GM18502 (cell line): ENCODE measurements around the gene SLC25A31.

Source experiments
- ATAC-seq: cut with Tn5 transposase; IDR thresholded peaks from one replicate; pipeline ENCODE4 v1.9.1; 2021; ENCODE audit warnings: mild to moderate bottlenecking; ENCODE audit not compliant: unreplicated experiment, poor library complexity

SLC25A31 gene

GRCh38 chr4:127730142-127730913 is at the start of gene SLC25A31:
Gene SLC25A31 (plus strand): TSS chr4:127730400. CDS start chr4:127730546, 146 bp downstream.
- ATAC-seq = no peak

DNA sequence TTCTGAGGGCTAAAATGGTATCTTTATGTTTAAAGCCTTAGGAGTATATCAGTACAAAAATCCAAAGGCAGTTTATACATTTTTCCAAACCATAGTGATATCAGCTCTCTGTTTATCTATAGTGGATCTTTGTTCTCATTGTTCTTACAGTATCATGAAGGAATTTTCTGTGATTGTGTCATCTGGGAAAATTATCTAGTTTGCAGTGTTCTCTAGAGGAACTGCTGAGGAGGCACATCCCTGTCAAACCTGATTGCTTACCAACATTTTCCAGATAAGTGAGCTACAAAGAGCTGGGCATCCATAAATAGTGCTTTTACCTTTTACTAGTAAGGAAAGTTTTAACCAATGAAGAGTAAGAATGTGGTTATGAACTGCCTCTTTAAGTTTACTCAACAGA is 44.9 kb upstream of the SLC25A31 start:
- ATAC-seq = no peak

GRCh38 chr4:127686658-127687057 is 43.5 kb upstream of the SLC25A31 start:
- no peak for ATAC-seq

DNA sequence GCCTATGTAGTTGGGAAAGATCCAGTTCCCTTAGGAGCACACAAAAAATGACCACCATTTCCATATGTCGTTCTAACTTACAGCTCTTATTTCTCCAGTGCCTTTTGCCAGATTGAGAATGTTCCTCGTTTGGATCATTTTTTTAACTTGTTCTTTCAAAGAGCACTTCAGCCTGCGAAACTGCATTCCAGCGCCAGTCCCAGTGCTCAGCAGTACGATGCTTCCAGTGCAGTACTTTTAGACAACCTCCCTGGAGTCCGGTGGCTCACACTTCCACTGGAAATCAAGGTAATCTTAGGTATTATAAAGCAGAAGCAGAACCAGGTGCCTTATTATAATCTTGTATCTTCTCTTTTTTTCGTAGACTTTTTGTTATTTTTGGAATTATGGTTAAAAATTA is 42.6 kb upstream of the SLC25A31 start:
- ATAC-seq = no peak

- peak; percentile 100 for ATAC-seq
Measured at GRCh38 chr4:127698789-127699200, 31.4 kb upstream of the SLC25A31 start.

DNA sequence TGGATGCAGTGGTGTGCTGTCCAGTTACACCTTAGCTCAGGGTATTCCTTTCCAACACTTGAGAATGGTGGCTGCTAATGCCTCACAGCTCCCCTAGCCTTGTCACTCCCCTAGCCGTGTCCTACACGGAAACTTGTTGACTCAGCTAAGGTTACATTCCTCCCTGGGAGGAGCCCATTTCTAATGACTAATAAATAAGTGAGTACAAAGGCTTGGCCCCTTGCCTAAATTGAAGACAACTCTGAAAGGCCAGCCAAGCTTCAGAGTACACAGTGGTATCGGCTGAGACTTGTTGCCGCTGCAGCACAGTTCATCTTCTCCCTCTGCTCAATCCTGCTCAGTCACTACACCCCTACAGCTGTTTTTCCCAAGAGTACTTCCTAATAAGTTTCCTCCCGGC is 21.2 kb upstream of the SLC25A31 start:
- ATAC-seq = no peak

DNA sequence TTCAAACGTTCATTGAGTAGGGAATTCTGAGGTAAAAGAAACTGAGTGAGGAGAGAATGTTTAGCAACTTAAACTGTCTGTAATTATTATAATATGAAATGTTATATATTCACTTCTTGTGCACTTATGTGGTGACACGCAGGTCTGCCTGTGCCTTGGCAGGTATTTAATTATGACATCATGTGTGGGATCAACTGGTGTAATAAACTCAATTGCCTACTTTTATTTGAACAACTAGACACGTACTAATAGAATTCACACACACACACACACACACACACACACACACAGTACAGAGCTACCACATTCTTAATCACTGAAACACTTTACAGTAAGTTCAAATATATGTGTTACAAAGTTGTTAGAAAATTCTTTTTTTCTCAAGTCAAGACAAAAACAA is 20.7 kb upstream of the SLC25A31 start:
- no peak for ATAC-seq

- no peak for ATAC-seq
Measured at GRCh38 chr4:127731406-127731805, 1.2 kb downstream of the SLC25A31 start.

GRCh38 chr4:127732623-127733328 is 2.6 kb downstream of the SLC25A31 start:
- peak; percentile 82 for ATAC-seq

GRCh38 chr4:127734976-127735375 is 4.8 kb downstream of the SLC25A31 start:
- ATAC-seq = no peak

DNA sequence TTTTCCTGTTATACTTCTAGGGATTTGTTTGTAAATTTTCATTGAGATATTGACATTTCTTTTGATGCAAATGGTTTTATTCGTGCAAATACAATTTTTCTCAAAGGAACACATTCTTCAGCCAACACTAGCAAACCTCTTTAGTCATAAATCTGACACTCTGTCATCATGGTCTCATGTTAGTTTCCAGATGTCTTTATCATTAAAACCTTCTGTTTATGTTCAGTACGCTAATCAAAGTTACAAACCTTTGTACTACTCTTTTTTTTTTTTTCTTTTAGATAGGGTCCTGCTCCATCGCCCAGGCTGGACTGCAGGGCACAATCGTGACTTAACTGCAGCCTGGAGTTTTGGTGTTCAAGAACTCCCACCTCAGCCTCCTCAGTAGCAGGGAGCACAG is 7.1 kb downstream of the SLC25A31 start:
- ATAC-seq = no peak

DNA sequence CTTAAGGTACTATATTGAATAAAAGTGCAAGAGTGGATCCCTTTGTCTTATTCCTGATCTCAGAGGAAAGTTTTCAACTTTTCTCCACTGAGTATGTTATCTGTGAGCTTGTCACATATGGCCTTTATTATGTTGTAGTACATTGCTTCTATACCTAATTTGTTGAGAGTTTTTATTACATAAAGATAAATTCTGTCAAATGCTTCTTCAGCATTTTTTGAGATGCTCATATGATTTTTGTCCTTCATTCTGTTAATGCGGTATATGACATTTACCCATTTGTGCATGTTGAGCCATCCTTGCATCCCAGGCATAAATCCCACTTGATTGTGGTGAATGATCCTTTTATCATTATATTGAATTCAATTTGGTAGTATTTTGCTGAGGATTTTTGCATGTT is 11.0 kb downstream of the SLC25A31 start:
- no peak for ATAC-seq

DNA sequence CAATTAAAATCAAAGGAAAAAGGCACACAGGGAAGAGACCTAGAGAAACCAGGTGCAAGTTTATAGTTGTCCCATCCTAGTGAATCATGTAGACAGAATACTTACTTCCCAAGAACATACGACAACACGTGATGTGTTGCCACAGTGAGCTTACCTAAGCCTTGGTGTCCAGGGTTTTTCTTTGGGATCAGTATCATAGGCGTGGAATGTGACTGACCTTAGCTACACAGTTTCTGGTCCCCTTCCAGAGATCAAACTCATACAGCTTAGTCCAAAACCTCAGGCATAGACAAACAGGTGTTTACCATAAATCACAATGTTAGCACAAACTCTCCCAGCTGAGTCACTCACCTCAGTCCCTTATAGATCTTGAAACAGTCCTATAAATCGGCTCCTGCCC is 17.7 kb downstream of the SLC25A31 start:
- ATAC-seq = no peak

GRCh38 chr4:127748957-127749356 is 18.8 kb downstream of the SLC25A31 start:
- no peak for ATAC-seq

DNA sequence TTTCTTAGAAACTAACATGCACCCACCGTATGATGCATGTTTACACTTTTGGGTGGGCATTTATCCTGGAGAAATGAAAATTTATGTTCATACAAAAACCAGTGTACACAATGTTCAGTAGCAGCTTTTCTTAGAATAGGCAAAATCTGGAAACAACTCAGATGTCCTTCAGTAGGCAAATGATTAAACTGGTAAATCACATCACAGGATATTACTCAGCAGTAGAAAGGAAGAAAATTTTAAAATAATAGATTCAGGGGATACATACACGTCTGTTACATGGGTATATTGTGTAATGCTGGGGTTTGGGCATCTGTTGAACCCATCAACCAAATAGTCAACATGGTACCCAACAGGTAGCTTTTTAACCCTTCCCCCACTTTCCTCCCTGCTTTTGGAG is 26.7 kb downstream of the SLC25A31 start:
- ATAC-seq = no peak

GRCh38 chr4:127759228-127759820 is 29.1 kb downstream of the SLC25A31 start:
- peak; percentile 44 for ATAC-seq

- ATAC-seq = no peak
Measured at GRCh38 chr4:127759893-127760292, 29.7 kb downstream of the SLC25A31 start.

DNA sequence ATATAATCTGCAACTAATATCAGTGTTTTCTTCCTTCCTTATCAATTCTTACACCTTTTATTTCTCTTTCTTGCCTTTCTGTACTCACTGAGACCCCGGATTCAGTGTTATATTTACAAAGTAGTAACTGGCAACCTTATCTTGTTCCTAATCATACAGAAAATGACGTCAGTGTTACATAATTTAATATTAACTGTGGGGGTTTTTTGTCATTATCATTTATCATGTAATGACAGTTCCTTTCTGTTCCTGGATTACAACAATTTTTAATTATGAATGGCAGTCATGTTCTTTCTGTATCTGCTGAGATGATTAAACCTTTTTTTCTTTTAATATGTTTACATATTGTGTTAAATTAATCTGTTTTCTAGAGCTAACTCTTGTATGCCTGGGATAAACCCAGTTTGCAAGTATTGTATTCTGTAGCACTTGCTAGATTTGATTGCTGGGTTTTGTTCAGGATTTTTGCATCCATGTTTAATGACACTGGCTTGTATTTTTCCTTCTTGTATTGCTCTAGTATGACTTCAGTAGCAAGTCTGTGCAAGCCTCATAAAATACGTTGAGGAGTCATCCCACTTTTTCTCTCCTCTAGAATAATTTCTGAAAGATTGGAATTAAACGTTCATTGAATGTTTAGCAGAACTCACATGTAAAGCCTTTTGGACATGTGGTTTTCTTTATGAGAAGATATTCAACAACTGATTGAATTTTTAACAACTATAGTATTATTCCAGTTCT is 41.5 kb downstream of the SLC25A31 start:
- ATAC-seq = no peak

DNA sequence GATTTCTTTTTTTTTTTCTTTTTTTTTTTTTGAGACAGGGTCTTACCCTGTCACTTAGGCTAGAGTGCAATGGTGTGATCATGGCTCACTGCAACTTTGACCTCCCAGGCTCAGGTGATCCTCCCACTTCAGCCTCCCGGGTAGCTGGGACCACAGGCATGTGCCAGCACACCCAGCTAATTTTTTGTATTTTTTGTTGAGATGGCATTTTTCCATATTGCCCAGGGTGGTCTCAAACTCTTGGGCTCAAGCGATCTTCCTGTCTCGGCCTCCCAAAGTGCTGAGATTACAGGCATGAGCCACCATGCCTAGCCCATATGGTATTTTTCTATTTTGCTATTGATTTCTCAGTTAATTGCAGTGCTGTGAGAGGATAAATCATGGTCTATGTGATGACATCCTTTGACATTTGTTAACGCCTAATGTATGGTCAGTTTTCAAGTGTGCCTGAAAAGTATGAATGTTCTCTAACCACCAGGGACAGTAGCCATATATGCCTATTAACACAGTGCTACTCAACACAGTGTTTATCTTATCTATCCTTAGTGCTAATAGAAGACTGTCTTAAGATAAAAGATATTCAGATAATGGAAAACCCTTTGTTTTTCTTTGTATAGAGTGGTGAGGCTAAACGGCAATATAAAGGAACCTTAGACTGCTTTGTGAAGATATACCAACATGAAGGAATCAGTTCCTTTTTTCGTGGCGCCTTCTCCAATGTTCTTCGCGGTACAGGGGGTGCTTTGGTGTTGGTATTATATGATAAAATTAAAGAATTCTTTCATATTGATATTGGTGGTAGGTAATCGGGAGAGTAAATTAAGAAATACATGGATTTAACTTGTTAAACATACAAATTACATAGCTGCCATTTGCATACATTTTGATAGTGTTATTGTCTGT is 42.8 kb downstream of the SLC25A31 start:
- ATAC-seq = no peak

- ATAC-seq = no peak
Measured at GRCh38 chr4:127775843-127776242, 45.6 kb downstream of the SLC25A31 start.
